T1000 (cell line): ENCODE measurements around the gene UMAD1.
"Not testable (repeated sequence)": the region's sequence is repeated elsewhere in the genome, so short reads cannot be mapped to it uniquely, and the experiment has no call there.

ENCODE experiments used
- DNase-seq: peaks from one replicate; lab custom pipeline; 2025; ENCODE audit warnings: mixed read lengths; lab: John Stamatoyannopoulos, UW

UMAD1 gene

GRCh38 chr7:7798510-7798909 is 158.0 kb downstream of the UMAD1 start:
- no peak for DNase-seq

- no peak for DNase-seq
These were observed 158.6 kb downstream of the UMAD1 start for GRCh38 chr7:7799138-7799537.

GRCh38 chr7:7802531-7802930 is 162.0 kb downstream of the UMAD1 start:
- DNase-seq, result no peak

- DNase-seq, result no peak
These were observed 163.2 kb downstream of the UMAD1 start for GRCh38 chr7:7803715-7804178.

- not testable (repeated sequence) for DNase-seq
These were observed 164.3 kb downstream of the UMAD1 start for GRCh38 chr7:7804822-7805221.

- no peak for DNase-seq
These were observed 165.1 kb downstream of the UMAD1 start for GRCh38 chr7:7805511-7806153.

- DNase-seq, result no peak
These were observed 167.6 kb downstream of the UMAD1 start for GRCh38 chr7:7808156-7808555.

GRCh38 chr7:7808626-7809025 is 168.1 kb downstream of the UMAD1 start:
- DNase-seq, result no peak

- DNase-seq, result no peak
These were observed 169.8 kb downstream of the UMAD1 start for GRCh38 chr7:7810380-7810779.

GRCh38 chr7:7810826-7811225 is 170.3 kb downstream of the UMAD1 start:
- no peak for DNase-seq

- DNase-seq, result no peak
These were observed 171.6 kb downstream of the UMAD1 start for GRCh38 chr7:7812112-7812511.

GRCh38 chr7:7815395-7815794 is 174.8 kb downstream of the UMAD1 start:
- DNase-seq, result no peak

- no peak for DNase-seq
These were observed 175.5 kb downstream of the UMAD1 start for GRCh38 chr7:7816084-7816483.

- no peak for DNase-seq
These were observed 176.4 kb downstream of the UMAD1 start for GRCh38 chr7:7816816-7817536.

GRCh38 chr7:7817748-7818147 is 177.2 kb downstream of the UMAD1 start:
- no peak for DNase-seq

GRCh38 chr7:7818179-7818578 is 177.6 kb downstream of the UMAD1 start:
- DNase-seq, result not testable (repeated sequence)

- DNase-seq, result no peak
These were observed 179.1 kb downstream of the UMAD1 start for GRCh38 chr7:7819442-7820247.

- DNase-seq, result no peak
These were observed 179.9 kb downstream of the UMAD1 start for GRCh38 chr7:7820409-7820808.

GRCh38 chr7:7820939-7821338 is 180.4 kb downstream of the UMAD1 start:
- DNase-seq, result no peak

- no peak for DNase-seq
These were observed 181.0 kb downstream of the UMAD1 start for GRCh38 chr7:7821517-7821916.

- not testable (repeated sequence) for DNase-seq
These were observed 184.7 kb downstream of the UMAD1 start for GRCh38 chr7:7825294-7825693.

GRCh38 chr7:7829667-7830066 is 189.1 kb downstream of the UMAD1 start:
- DNase-seq, result no peak
